ENCODE measurements around the gene C12orf56. TPM values are rescaled to one million over a fixed set of nuclear protein-coding genes. Genes with fewer than 3 reads are reported as not detected.

Gene C12orf56
- total and polyA plus RNA-seq, 9 of the 15 experiments (the other 6 are each of a cell fraction or from before 2014, with no cell fraction given), result 0.40 to 4.8 (median 1.2) TPM

DNA sequence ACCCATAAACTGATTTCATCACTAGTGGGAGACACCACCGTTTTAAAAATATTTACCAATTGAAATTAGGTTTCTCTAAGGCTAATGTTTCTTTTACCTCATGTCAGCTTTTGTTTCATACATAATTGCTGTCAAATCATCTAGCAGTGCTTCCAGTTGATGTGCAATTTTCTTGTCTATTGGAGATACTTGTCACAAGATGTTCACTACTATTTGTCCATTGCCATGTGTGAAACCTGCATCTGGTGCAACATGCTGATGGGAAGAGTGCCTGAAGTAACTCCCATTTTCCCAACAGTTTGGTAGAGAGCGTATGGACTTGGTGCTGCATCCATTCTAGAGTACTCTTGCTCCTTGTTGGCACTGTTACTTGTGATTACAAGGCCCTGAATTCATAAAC, 23.3 kb upstream of the C12orf56 start:
- no peaks in the 10 kb centered on the region for H3K27me3 ChIP-seq (ENCODE audit: control insufficient read depth in 2 of 2, insufficient read depth in 2 of 2, low read length in 2 of 2)
- ATAC-seq (no peak), DNase-seq (ENCODE audit: extremely low read depth in 1 of 4, low spot score in 3 of 4) (no peak), FAIRE-seq (no peak)
- H2AFZ ChIP-seq (ENCODE audit: low read depth, low read length), result no peak overlapping the region
- H3K9me1 ChIP-seq (ENCODE audit: control insufficient read depth, insufficient read depth, low read length), result no peaks in the 10 kb centered on the region
- H3K9ac ChIP-seq (ENCODE audit: insufficient read depth in 1 of 2, low read depth in 2 of 2, low read length in 2 of 2), result no peak overlapping the region
- intact Hi-C loops (cut with micrococcal nuclease) (no loop called here), in situ Hi-C loops (cut with MboI) (loop anchor here (5.0 kb wide), 1 partner anchor 33 kb away; no protein-coding TSS in a partner anchor)
- TF ChIP-seq ZNF146 (CRISPR knock-in tag; IDR thresholded peaks at IDR 0.05; ENCODE audit: unreplicated experiment) (no peak), NUFIP1 (IDR thresholded peaks at IDR 0.05; ENCODE audit: partially characterized antibody) (no peak)
- no peak overlapping the region for H3K27ac ChIP-seq (ENCODE audit: extremely low read depth, low read depth, low read length)
- H3K9me3 ChIP-seq (replicated peaks; ENCODE audit: control insufficient read depth, insufficient read depth, low read depth, low read length), result no peaks in the 10 kb centered on the region
- H3K36me3 ChIP-seq (ENCODE audit: control insufficient read depth, insufficient read depth, low read length), result peaks cover 97% of the 10 kb centered on the region
- H3K79me2 ChIP-seq (ENCODE audit: control insufficient read depth, insufficient read depth, low read length), result peaks cover 52% of the 10 kb centered on the region
- WGBS (ENCODE audit: insufficient coverage, low coverage, missing lambda C conversion rate), result 77% methylated on average over 2 of the region's 2 CpGs
- POLR2A ChIA-PET, result interaction anchor here (0.6 to 2.1 kb wide), 2 partner anchors 9 to 55 kb away, joined by 3 to 6 read pairs; no protein-coding TSS in a partner anchor
- no peaks in the 10 kb centered on the region for H4K20me1 ChIP-seq (replicated peaks; ENCODE audit: control insufficient read depth, insufficient read depth, low read length)
- BruUV-seq (replicated peaks), result no TSS peak
- CTCF ChIA-PET (ENCODE audit: low intra/inter-chr PET ratio), result no interaction called here
- no peak overlapping the region for H3K4me3 ChIP-seq
- peaks cover 4 to 5% of the 10 kb centered on the region in 2 experiments; a peak in 3 of 5 replicates for H3K4me1 ChIP-seq (replicated peaks in 1 of 2; ENCODE audit: control insufficient read depth in 2 of 2, insufficient read depth in 2 of 2, low read length in 2 of 2)
- H3K4me2 ChIP-seq (ENCODE audit: insufficient read depth, low read length), result no peak overlapping the region

DNA sequence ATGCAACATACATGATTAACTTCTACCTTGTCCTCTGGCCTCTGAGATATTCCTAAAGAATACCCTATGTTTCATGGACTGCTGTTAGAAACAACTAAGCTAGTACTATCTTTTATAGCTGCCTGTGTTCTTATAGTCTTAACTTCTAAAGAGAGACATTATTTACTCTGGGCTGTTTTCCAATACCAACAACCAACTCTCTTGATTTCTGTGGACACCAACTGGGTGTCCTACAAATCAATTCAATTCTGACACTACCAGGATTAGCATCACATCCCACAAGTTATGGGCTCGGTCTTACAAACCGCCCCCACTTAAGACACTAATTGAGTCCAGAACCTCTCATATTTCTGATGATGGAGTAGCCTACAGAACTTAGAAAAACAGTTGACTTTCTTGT, 21.9 kb upstream of the C12orf56 start:
- intact Hi-C loops (cut with micrococcal nuclease), result no loop called here
- Histone ChIP-seq H3K9me1 (ENCODE audit: control insufficient read depth, insufficient read depth, low read length) (no peaks in the 10 kb centered on the region), H3K4me3 (no peak overlapping the region), H4K20me1 (replicated peaks; ENCODE audit: control insufficient read depth, insufficient read depth, low read length) (0 out of 2 replicates have a peak, but pooled peaks cover 5% of the 10 kb centered on the region), H3K9ac (ENCODE audit: insufficient read depth in 1 of 2, low read depth in 2 of 2, low read length in 2 of 2) (no peak overlapping the region), H3K9me3 (replicated peaks; ENCODE audit: control insufficient read depth, insufficient read depth, low read depth, low read length) (no peaks in the 10 kb centered on the region), H3K79me2 (ENCODE audit: control insufficient read depth, insufficient read depth, low read length) (peaks cover 66% of the 10 kb centered on the region), H3K36me3 (ENCODE audit: control insufficient read depth, insufficient read depth, low read length) (peaks cover 90% of the 10 kb centered on the region), H2AFZ (ENCODE audit: low read depth, low read length) (no peak overlapping the region), H3K4me1 (replicated peaks in 1 of 2; ENCODE audit: control insufficient read depth in 2 of 2, insufficient read depth in 2 of 2, low read length in 2 of 2) (peaks cover 8 to 19% of the 10 kb centered on the region in 2 experiments; a peak in 4 of 5 replicates), H3K27me3 (ENCODE audit: control insufficient read depth in 2 of 2, insufficient read depth in 2 of 2, low read length in 2 of 2) (no peaks in the 10 kb centered on the region), H3K27ac (ENCODE audit: extremely low read depth, low read depth, low read length) (no peak overlapping the region), H3K4me2 (ENCODE audit: insufficient read depth, low read length) (no peak overlapping the region)
- in situ Hi-C loops (cut with MboI), result loop anchor here (5.0 kb wide), 1 partner anchor 35 kb away; no protein-coding TSS in a partner anchor
- BruUV-seq (replicated peaks), result no TSS peak
- ChIA-PET CTCF (ENCODE audit: low intra/inter-chr PET ratio) (no interaction called here), POLR2A (interaction anchor here (0.9 to 2.1 kb wide), 4 partner anchors 8 to 38 kb away, joined by 3 to 10 read pairs (median 4); no protein-coding TSS in a partner anchor)
- ATAC-seq (no peak), FAIRE-seq (no peak), DNase-seq (ENCODE audit: extremely low read depth in 1 of 4, low spot score in 3 of 4) (no peak)
- WGBS (ENCODE audit: insufficient coverage, low coverage, missing lambda C conversion rate), result 95% methylated on average over 2 of the region's 2 CpGs
- TF ChIP-seq ZNF277 (CRISPR knock-in tag; IDR thresholded peaks at IDR 0.05; ENCODE audit: borderline replicate concordance), result no peak
- no peak for TF ChIP-seq CSDE1 (IDR thresholded peaks at IDR 0.05)
- TF ChIP-seq, protein P1, sequence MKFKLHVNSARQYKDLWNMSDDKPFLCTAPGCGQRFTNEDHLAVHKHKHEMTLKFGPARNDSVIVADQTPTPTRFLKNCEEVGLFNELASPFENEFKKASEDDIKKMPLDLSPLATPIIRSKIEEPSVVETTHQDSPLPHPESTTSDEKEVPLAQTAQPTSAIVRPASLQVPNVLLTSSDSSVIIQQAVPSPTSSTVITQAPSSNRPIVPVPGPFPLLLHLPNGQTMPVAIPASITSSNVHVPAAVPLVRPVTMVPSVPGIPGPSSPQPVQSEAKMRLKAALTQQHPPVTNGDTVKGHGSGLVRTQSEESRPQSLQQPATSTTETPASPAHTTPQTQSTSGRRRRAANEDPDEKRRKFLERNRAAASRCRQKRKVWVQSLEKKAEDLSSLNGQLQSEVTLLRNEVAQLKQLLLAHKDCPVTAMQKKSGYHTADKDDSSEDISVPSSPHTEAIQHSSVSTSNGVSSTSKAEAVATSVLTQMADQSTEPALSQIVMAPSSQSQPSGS (CRISPR knock-in tag; IDR thresholded peaks at IDR 0.05), result no peak
- no peak for TF ChIP-seq TCFL5 (CRISPR knock-in tag; conservative IDR thresholded peaks at IDR 0.05)
- no peak for TF ChIP-seq CREBBP (IDR thresholded peaks at IDR 0.05; ENCODE audit: low read depth, low read length)
- no peak for TF ChIP-seq ZBTB26 (CRISPR knock-in tag; IDR thresholded peaks at IDR 0.05)
- TF ChIP-seq MXI1 (IDR thresholded peaks at IDR 0.05; ENCODE audit: low read depth, low read length), result no peak
- TF ChIP-seq ETS2 (tag; IDR thresholded peaks at IDR 0.05; ENCODE audit: borderline replicate concordance, poor library complexity, severe bottlenecking), result no peak
- TF ChIP-seq SAFB2 (IDR thresholded peaks at IDR 0.05; ENCODE audit: borderline replicate concordance, low read depth, low read length, severe bottlenecking), result no peak
- TF ChIP-seq FOXJ3 (CRISPR knock-in tag; IDR thresholded peaks at IDR 0.05), result no peak

Measured in K562 (cell line).